Measurements from ENCODE around the gene FOSL1.

The FOSL1 gene

GRCh38 chr11:65858681-65859087 lies 41.5 kb downstream of the FOSL1 start:
- H3K36me3 ChIP-seq (ENCODE audit: insufficient read depth, low read length), result peaks cover 64% of the 10 kb centered on the region
- peak overlapping the region; percentile 86 for H3K9ac ChIP-seq (ENCODE audit: low read length)
- H2AFZ ChIP-seq (ENCODE audit: low read length), result no peak overlapping the region
- no peaks in the 10 kb centered on the region for H3K9me2 ChIP-seq (ENCODE audit: low read depth, low read length)
- H3K9me3 ChIP-seq (ENCODE audit: low read length), result no peaks in the 10 kb centered on the region
- H3K27me3 ChIP-seq (ENCODE audit: insufficient read depth, low read length), result no peaks in the 10 kb centered on the region
- H3F3A ChIP-seq (ENCODE audit: insufficient read depth, low read length), result 0 out of 2 replicates have a peak, but pooled peaks cover 5% of the 10 kb centered on the region
- TF ChIP-seq CTCF (IDR thresholded peaks at IDR 0.05; ENCODE audit: low read length), result no peak
- TF ChIP-seq EZH2 (IDR thresholded peaks at IDR 0.05; ENCODE audit: borderline replicate concordance, low read length), result no peak
- H3K79me2 ChIP-seq (ENCODE audit: insufficient read depth, low read length), result peaks cover 23% of the 10 kb centered on the region
- H3K27ac ChIP-seq (ENCODE audit: low read depth, low read length, poor library complexity, severe bottlenecking), result peak overlapping the region; percentile 94
- H3K4me3 ChIP-seq (ENCODE audit: low read depth, low read length, poor library complexity, severe bottlenecking), result peak overlapping the region; percentile 99
- peaks cover 5% of the 10 kb centered on the region; the same call in 1 of the 2 replicates for H4K20me1 ChIP-seq (ENCODE audit: insufficient read depth, low read length)
- peaks cover 32% of the 10 kb centered on the region for H3K4me1 ChIP-seq (ENCODE audit: insufficient read depth, low read length, severe bottlenecking)
- H3K4me2 ChIP-seq (ENCODE audit: low read length), result peak overlapping the region; percentile 88

- H3K4me1 ChIP-seq (ENCODE audit: insufficient read depth, low read length, severe bottlenecking), result peaks cover 32% of the 10 kb centered on the region
These were observed 42.1 kb downstream of the FOSL1 start, which contains the start of gene CFL1 for GRCh38 chr11:65857853-65858680. Gene CFL1 (minus strand): TSS chr11:65858180. CDS start chr11:65858099, 81 bp downstream.

GRCh38 chr11:65857500-65857852 lies 42.7 kb downstream of the FOSL1 start:
- Histone ChIP-seq H2AFZ (ENCODE audit: low read length) (no peak overlapping the region), H3K9me2 (ENCODE audit: low read depth, low read length) (no peaks in the 10 kb centered on the region), H3K27me3 (ENCODE audit: insufficient read depth, low read length) (no peaks in the 10 kb centered on the region), H3K79me2 (ENCODE audit: insufficient read depth, low read length) (peaks cover 23% of the 10 kb centered on the region), H4K20me1 (ENCODE audit: insufficient read depth, low read length) (peaks cover 5% of the 10 kb centered on the region; the same call in 1 of the 2 replicates), H3K36me3 (ENCODE audit: insufficient read depth, low read length) (peaks cover 64% of the 10 kb centered on the region), H3K4me1 (ENCODE audit: insufficient read depth, low read length, severe bottlenecking) (peaks cover 32% of the 10 kb centered on the region), H3K27ac (ENCODE audit: low read depth, low read length, poor library complexity, severe bottlenecking) (peak overlapping the region; percentile 77), H3K4me3 (ENCODE audit: low read depth, low read length, poor library complexity, severe bottlenecking) (peak overlapping the region; percentile 99), H3K9ac (ENCODE audit: low read length) (peak overlapping the region; percentile 99), H3K9me3 (ENCODE audit: low read length) (no peaks in the 10 kb centered on the region), H3F3A (ENCODE audit: insufficient read depth, low read length) (0 out of 2 replicates have a peak, but pooled peaks cover 5% of the 10 kb centered on the region), H3K4me2 (ENCODE audit: low read length) (peak overlapping the region; percentile 97)
- no peak for TF ChIP-seq EZH2 (IDR thresholded peaks at IDR 0.05; ENCODE audit: borderline replicate concordance, low read length)
- no peak for TF ChIP-seq CTCF (IDR thresholded peaks at IDR 0.05; ENCODE audit: low read length)

More at GRCh38 chr11:65857853-65858680, 42.1 kb downstream of the FOSL1 start, which contains the start of gene CFL1:
- H3K79me2 ChIP-seq (ENCODE audit: insufficient read depth, low read length), result peaks cover 23% of the 10 kb centered on the region
- H3K4me2 ChIP-seq (ENCODE audit: low read length), result peak within 1 kb of the TSS; percentile 97
- no peaks in the 10 kb centered on the region for H3K9me2 ChIP-seq (ENCODE audit: low read depth, low read length)
- no peaks in the 10 kb centered on the region for H3K27me3 ChIP-seq (ENCODE audit: insufficient read depth, low read length)
- peak within 1 kb of the TSS; percentile 94 for H3K27ac ChIP-seq (ENCODE audit: low read depth, low read length, poor library complexity, severe bottlenecking)
- H3K36me3 ChIP-seq (ENCODE audit: insufficient read depth, low read length), result peaks cover 64% of the 10 kb centered on the region
- TF ChIP-seq EZH2 (IDR thresholded peaks at IDR 0.05; ENCODE audit: borderline replicate concordance, low read length) (no peak), CTCF (IDR thresholded peaks at IDR 0.05; ENCODE audit: low read length) (no peak)
- H3F3A ChIP-seq (ENCODE audit: insufficient read depth, low read length), result 0 out of 2 replicates have a peak, but pooled peaks cover 5% of the 10 kb centered on the region
- no peaks in the 10 kb centered on the region for H3K9me3 ChIP-seq (ENCODE audit: low read length)
- peak within 1 kb of the TSS; percentile 99 for H3K9ac ChIP-seq (ENCODE audit: low read length)
- no peak within 1 kb of the TSS for H2AFZ ChIP-seq (ENCODE audit: low read length)
- peaks cover 5% of the 10 kb centered on the region; the same call in 1 of the 2 replicates for H4K20me1 ChIP-seq (ENCODE audit: insufficient read depth, low read length)
- peak within 1 kb of the TSS; percentile 99 for H3K4me3 ChIP-seq (ENCODE audit: low read depth, low read length, poor library complexity, severe bottlenecking)
